Spinal cord (tissue), 10 donors: ENCODE measurements around the gene BOC. TPM values are rescaled to one million over a fixed set of nuclear protein-coding genes. Genes with fewer than 3 reads are reported as not detected.

Experiments
- DNase-seq, 6 donors: peaks; one replicate each; pipeline versions ENCODE4 v3.0.0 to v3.0.0-alpha.2; 2013 to 2015; ENCODE audit warnings: low spot score in 6 of 6, low read depth in 4 of 6
- H3K27ac ChIP-seq: one replicate; pipeline ENCODE4 v1.5.1; 2013; ENCODE audit warnings: low read depth, low read length, control low read depth
- H3K27me3 ChIP-seq: one replicate; pipeline ENCODE4 v1.6.1; 2013; ENCODE audit warnings: low read length; ENCODE audit not compliant: control insufficient read depth, insufficient read depth
- H3K36me3 ChIP-seq: one replicate; pipeline ENCODE4 v1.6.1; 2013; ENCODE audit warnings: low read length; ENCODE audit not compliant: control insufficient read depth, insufficient read depth
- H3K4me1 ChIP-seq: one replicate; pipeline ENCODE4 v1.6.1; 2013; ENCODE audit warnings: low read length; ENCODE audit not compliant: control insufficient read depth, insufficient read depth
- H3K4me3 ChIP-seq: one replicate; pipeline ENCODE4 v1.5.1; 2013; ENCODE audit warnings: low read depth, low read length, control low read depth
- H3K9me3 ChIP-seq: one replicate; pipeline ENCODE4 v1.6.1; 2013; ENCODE audit warnings: low read length; ENCODE audit not compliant: control insufficient read depth, insufficient read depth
- WGBS: methylation state at CpG from one replicate; pipeline ENCODE4 v1.1.5; 2013; ENCODE audit warnings: missing lambda C conversion rate; ENCODE audit not compliant: insufficient coverage; 5-methylcytosine and 5-hydroxymethylcytosine counted together
- polyA plus RNA-seq, 2 donors: library from polyadenylated mRNA; unstranded; fragments of 120-200 nt; gene quantifications; one replicate each; pipeline ENCODE4 v1.2.1, GENCODE V29; 2013; ENCODE audit not compliant: insufficient read length in 2 of 2
- total RNA-seq, 2 donors: library from RNA; depleted of rRNA in 1 of 2; stranded (reverse); fragments of 120-200 nt in 1 of 2; fragments of >200 nt in 1 of 2; gene quantifications; one replicate each; pipeline versions ENCODE4 v1.2.3 to v1.2.4, GENCODE V29; 2013 to 2014
- donor health status: healthy.

The BOC gene
- total and polyA plus RNA-seq, 4 donors, result 37.7 to 57.0 (median 47.3) TPM

DNA sequence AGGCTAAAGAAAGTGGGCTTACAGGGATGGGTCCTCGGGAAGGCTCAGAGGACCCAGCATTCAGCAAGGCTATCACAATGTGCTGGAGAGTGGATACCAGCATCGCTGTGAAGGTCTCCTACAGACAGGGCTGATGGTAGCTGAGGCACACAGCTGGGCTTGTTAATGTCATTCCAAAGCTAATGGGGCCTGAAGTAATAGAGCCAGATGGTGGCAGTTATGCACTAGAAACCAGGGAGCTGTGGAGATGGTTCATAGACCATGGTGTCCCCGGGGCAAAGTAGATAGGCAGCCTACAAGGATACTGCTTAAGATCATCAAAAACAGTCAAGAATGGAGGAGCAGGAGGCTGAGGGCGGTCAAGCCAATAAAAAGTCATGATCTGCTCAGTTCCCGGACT lies 24.8 kb upstream of the BOC start:
- no peaks in the 10 kb centered on the region for H3K9me3 ChIP-seq
- H3K27me3 ChIP-seq, result no peaks in the 10 kb centered on the region
- WGBS, result 85% methylated on average over 3 of the region's 5 CpGs

DNA sequence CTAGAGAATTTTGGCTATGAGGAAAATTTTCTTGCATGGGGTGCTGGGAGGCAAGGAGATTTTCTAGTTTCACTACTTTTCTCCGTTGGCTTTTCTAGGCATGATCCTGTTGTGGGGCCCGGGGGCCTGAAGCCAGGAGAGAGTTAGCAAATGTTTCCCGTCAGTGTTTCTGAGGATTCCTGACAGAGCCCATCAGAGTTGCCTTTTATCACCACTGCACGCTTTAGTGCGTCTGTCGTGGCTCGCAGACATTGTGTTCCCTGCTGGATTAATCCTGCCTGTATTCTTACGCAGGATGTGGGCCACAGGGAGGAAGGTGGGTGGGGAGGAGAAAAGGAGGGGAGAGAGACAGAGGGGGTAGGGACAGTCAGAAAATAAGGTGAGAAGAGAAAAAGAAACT lies 18.1 kb upstream of the BOC start:
- DNase-seq, result peak in 1 of 6 donors; percentile 30
- Histone ChIP-seq H3K27me3 (no peaks in the 10 kb centered on the region), H3K4me3 (no peak overlapping the region), H3K4me1 (no peaks in the 10 kb centered on the region), H3K27ac (no peak overlapping the region), H3K9me3 (no peaks in the 10 kb centered on the region), H3K36me3 (no peaks in the 10 kb centered on the region)
- 17% methylated on average over 7 of the region's 8 CpGs for WGBS

More for the DNA sequence above, 24.8 kb upstream of the BOC start:
- Histone ChIP-seq H3K4me1 (no peaks in the 10 kb centered on the region), H3K4me3 (no peak overlapping the region), H3K27ac (no peak overlapping the region), H3K36me3 (no peaks in the 10 kb centered on the region)
- DNase-seq, result peak in 1 of 6 donors; percentile 84

DNA sequence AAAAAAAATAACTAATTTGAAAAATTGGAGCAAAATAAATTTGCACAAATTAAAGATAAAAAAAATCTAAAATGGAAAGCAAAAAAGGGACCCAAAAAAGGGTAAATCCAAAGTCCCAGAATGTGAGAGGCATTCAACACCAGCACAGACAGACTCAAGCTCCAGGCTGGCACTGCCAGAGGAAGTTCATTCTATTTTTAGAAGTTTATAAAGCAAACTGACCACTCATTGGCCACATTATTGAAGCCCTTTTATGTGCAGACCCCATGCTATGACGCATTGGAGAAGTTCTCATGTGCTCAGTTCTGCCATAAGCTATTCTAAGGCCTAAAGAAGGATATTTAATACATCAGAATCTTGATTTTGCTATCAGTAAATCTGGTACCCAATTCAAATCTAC lies 17.6 kb upstream of the BOC start:
- no peak for DNase-seq
- no peak overlapping the region for H3K4me3 ChIP-seq
- no peak overlapping the region for H3K27ac ChIP-seq
- H3K36me3 ChIP-seq, result no peaks in the 10 kb centered on the region
- H3K27me3 ChIP-seq, result no peaks in the 10 kb centered on the region
- no peaks in the 10 kb centered on the region for H3K4me1 ChIP-seq
- H3K9me3 ChIP-seq, result peaks cover 1% of the 10 kb centered on the region
- no CpG with 5 or more reads among the region's 1 CpG for WGBS

DNA sequence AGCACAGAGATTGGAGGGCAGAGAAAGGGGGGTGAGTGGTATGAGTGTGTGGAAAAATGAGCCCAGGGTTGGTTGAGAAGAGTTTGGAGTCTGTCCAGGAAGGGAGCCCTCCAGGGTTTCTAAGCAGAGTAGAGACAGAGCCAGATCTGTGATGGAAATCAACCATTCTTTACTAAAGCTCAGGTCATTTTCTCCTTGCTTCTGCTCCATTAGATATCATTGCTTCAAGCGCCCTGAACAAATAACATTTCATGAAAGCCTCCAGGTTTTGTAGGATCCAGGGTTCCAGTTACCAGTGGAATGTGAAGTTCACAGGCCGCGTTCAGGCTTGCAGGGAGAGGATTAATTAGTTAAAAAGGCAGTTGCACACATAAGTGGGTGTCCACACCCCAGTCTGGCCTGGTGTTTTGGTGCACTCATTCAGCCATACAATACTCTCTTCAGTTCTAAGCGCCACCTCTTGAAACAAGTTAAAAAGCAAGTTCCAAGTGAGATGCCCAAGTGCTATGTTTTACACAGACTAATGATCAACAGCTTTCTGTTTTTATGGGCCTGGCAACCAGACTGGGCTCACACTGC lies 16.4 kb upstream of the BOC start:
- no peaks in the 10 kb centered on the region for H3K27me3 ChIP-seq
- no peak overlapping the region for H3K4me3 ChIP-seq
- no peaks in the 10 kb centered on the region for H3K4me1 ChIP-seq
- 55% methylated on average over 3 of the region's 4 CpGs for WGBS
- peak in 2 of 6 donors; percentile 85 to 86 for DNase-seq
- no peaks in the 10 kb centered on the region for H3K36me3 ChIP-seq
- no peak overlapping the region for H3K27ac ChIP-seq
- H3K9me3 ChIP-seq, result peaks cover 1% of the 10 kb centered on the region

DNA sequence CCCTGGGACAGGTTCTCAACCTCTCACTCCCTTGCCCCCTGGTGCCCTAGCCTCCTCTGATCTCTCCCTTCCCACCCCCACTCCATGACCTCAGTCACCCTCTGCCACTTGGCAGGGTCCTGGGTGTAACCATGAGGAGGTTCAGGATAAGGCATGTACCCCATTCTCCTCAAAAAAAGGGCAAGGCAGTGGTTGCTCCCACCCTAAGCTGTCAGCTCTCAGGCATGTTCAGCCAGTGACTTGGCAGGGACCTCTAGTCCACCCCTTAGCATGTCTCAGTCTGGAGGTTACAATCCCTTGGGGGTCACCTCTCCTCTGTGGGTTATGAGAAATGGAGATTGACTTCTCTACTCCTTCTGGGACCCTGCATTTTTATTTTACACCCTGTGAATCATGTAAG lies 11.0 kb upstream of the BOC start:
- H3K36me3 ChIP-seq, result no peaks in the 10 kb centered on the region
- no peaks in the 10 kb centered on the region for H3K27me3 ChIP-seq
- no peak overlapping the region for H3K27ac ChIP-seq
- H3K4me3 ChIP-seq, result no peak overlapping the region
- peaks cover 1% of the 10 kb centered on the region for H3K9me3 ChIP-seq
- no peak for DNase-seq
- no peaks in the 10 kb centered on the region for H3K4me1 ChIP-seq

DNA sequence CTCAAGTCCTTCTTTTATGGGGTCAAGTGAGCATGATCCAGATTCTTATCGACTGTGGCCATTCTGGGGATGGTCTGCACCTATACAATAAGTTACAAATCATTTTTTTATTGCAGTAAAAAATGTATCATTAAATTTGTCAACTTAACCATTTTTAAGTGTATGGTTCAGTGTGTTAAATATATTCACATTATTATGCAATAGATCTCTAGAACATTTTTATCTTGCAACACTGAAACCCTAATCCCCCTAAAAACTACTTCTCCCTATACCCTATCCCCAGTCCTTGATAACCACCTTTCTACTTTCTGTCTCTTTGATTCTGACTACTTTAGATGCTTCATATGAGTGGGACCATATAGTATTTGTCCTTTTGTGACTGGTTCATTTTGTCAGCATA lies 10.4 kb upstream of the BOC start:
- Histone ChIP-seq H3K4me1 (no peaks in the 10 kb centered on the region), H3K36me3 (no peaks in the 10 kb centered on the region), H3K4me3 (no peak overlapping the region), H3K9me3 (peaks cover 1% of the 10 kb centered on the region), H3K27ac (no peak overlapping the region), H3K27me3 (no peaks in the 10 kb centered on the region)
- WGBS, result no CpG with 5 or more reads among the region's 1 CpG
- no peak for DNase-seq

DNA sequence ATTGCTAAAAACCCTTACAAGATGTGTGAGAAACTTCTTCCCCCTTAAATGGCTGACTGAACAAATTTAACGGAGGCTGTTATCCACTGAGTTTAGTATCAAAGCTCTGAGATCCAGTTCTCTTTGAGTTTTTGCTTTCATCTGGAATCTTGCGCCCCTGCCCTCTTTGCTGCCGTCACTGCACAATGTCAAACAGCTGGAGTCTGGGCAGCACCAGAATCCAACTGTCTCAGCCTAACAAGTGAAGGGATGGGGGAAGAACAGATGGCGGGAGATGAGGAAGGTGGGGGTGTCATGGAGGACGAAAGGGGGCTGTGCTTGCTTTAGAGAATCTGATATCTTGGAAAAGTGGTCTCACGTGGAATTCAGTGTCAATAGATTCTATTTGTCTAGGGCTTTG lies 7.0 kb upstream of the BOC start:
- no peak for DNase-seq
- Histone ChIP-seq H3K4me1 (no peaks in the 10 kb centered on the region), H3K4me3 (no peak overlapping the region), H3K36me3 (no peaks in the 10 kb centered on the region), H3K27me3 (no peaks in the 10 kb centered on the region), H3K27ac (no peak overlapping the region), H3K9me3 (no peaks in the 10 kb centered on the region)
- WGBS, result 65% methylated on average over 5 of the region's 6 CpGs

DNA sequence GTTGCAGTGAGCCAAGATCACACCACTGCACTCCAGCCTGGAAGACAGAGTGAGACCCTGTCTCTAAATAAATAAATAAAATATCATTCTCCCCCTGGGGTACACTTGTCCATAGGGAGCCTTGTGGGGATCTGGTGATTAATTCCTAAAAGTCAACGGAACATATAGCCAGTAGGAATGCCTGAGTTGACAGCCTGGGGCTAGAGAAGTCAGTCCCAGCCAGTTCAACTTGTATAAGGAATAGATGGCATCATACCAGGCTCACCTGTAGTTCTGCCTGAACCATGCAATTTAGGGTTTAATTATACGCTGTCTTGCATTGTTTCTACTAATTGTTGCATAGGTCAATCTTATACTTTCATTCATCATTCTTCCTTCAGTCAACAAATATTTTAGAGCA lies 5.9 kb upstream of the BOC start:
- peaks cover 8% of the 10 kb centered on the region for H3K4me1 ChIP-seq
- 83% methylated on average over 1 of the region's 2 CpGs for WGBS
- H3K27ac ChIP-seq, result no peak overlapping the region
- H3K27me3 ChIP-seq, result peaks cover under 1% of the 10 kb centered on the region
- no peaks in the 10 kb centered on the region for H3K9me3 ChIP-seq
- no peaks in the 10 kb centered on the region for H3K36me3 ChIP-seq
- DNase-seq, result no peak
- no peak overlapping the region for H3K4me3 ChIP-seq

DNA sequence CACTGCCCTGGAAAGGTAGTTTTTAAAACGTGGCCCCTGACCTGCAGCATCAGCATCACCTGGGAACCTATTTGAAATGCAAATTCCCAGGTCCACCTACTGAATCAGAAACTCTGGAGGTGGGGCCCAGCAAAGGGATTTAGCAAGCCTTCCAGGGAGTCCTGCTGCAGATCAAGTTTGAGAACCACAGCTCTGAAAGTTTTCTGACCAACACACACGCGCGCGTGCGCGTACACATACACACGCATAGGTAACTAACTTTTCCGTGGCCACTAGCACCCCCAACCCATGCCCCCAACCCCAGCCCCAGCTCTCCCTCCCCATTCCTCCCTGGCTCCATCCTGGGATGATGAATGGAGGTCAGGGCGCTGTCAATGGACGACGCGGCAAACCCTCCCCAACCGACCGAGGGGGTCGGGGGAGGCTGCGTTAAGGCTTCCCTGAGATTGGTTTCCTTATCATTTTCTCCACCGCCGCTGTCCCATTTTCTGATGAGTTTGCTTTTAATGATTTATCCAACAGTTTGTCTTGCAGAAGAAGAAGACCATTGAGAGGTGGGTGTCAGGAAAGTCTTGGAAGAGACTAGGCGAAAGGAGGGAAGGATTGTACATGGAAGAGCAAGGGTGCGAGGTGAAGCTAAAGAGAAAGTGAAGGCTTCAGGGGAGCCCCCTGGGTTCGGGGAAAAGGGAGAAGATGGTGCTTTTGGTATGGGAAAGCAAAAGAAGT lies 590 bp upstream of the BOC start:
- 3% methylated on average over 16 of the region's 22 CpGs for WGBS
- H3K27me3 ChIP-seq, result peaks cover 10% of the 10 kb centered on the region
- DNase-seq, result peak in 1 of 6 donors; percentile 57

More for the DNA sequence above, 590 bp upstream of the BOC start:
- no peaks in the 10 kb centered on the region for H3K9me3 ChIP-seq
- H3K36me3 ChIP-seq, result no peaks in the 10 kb centered on the region
- peak overlapping the region; percentile 80 for H3K4me3 ChIP-seq
- H3K4me1 ChIP-seq, result peaks cover 22% of the 10 kb centered on the region
- peak overlapping the region; percentile 88 for H3K27ac ChIP-seq
